Prostate gland (tissue), 2 donors: ENCODE data around the gene TGFB1. TPM values are rescaled to one million over a fixed set of nuclear protein-coding genes. Genes with fewer than 3 reads are reported as not detected.

Source experiments
- DNase-seq: peaks from one replicate; pipeline ENCODE4 v3.0.0-alpha.2; 2019; ENCODE audit warnings: low spot score
- H3K27ac ChIP-seq, 2 donors: fragments of 200-600 bp; sonication (generic); 2 replicates each; pipeline ENCODE4 v1.5.1; 2017 to 2019
- H3K27me3 ChIP-seq: fragments of 200-600 bp; sonication (generic); replicated peaks from 2 replicates; pipeline ENCODE4 v1.5.1; 2019; ENCODE audit not compliant: insufficient read depth
- H3K36me3 ChIP-seq, 2 donors: fragments of 200-600 bp; sonication (generic); 1 replicate in 1 of 2; 2 replicates in 1 of 2; pipeline versions ENCODE4 v1.5.1 to v1.8.1; 2017 to 2019
- H3K4me1 ChIP-seq: fragments of 200-600 bp; sonication (generic); replicated peaks from 2 replicates; pipeline ENCODE4 v1.5.1; 2019
- H3K4me3 ChIP-seq, 2 donors: fragments of 200-600 bp; sonication (generic); 2 replicates each; pipeline ENCODE4 v1.5.1; 2017 to 2019
- H3K9me3 ChIP-seq: fragments of 200-600 bp; sonication (generic); 2 replicates; pipeline ENCODE4 v1.5.1; 2017
- POLR2A ChIP-seq: fragments of 450-650 bp; IDR thresholded peaks from one replicate; pipeline ENCODE4 v1.6.1; 2016; ENCODE audit warnings: antibody characterized with exemption, mild to moderate bottlenecking
- POLR2AphosphoS5 ChIP-seq: sonication (generic); formaldehyde crosslinking; IDR thresholded peaks from one replicate; pipeline ENCODE4 v1.6.1; 2017; ENCODE audit warnings: antibody characterized with exemption
- WGBS: methylation state at CpG from one replicate; pipeline ENCODE4 v1.1.5; 2018; 5-methylcytosine and 5-hydroxymethylcytosine counted together
- intact Hi-C: fragments of 100-400 bp; cut with DNase I; formaldehyde crosslinking; loops from one replicate; pipeline ENCODE4 v1.14.2; 2022
- total RNA-seq, 2 donors: library from RNA; depleted of rRNA; stranded (reverse); fragments of >200 nt; gene quantifications; one replicate each; pipeline ENCODE4 v1.1.0, GENCODE V29; 2016
- TF ChIP-seq, protein P1 (sequence below), 4 experiments: fragments of 200-600 bp in 2 of 4; fragments of 450-650 bp in 2 of 4; sonication (generic) in 2 of 4; IDR thresholded peaks; 1 replicate in 3 of 4; 2 replicates in 1 of 4; pipeline ENCODE4 v1.5.1; 2016 to 2019; ENCODE audit warnings: antibody characterized with exemption in 4 of 4, mild to moderate bottlenecking in 2 of 4, moderate library complexity in 2 of 4

TGFB1 gene
- total RNA-seq, result 10 to 100 TPM in 1 of 2 donors, 1 to 10 TPM in 1; 9.7 to 32.4 TPM

DNA sequence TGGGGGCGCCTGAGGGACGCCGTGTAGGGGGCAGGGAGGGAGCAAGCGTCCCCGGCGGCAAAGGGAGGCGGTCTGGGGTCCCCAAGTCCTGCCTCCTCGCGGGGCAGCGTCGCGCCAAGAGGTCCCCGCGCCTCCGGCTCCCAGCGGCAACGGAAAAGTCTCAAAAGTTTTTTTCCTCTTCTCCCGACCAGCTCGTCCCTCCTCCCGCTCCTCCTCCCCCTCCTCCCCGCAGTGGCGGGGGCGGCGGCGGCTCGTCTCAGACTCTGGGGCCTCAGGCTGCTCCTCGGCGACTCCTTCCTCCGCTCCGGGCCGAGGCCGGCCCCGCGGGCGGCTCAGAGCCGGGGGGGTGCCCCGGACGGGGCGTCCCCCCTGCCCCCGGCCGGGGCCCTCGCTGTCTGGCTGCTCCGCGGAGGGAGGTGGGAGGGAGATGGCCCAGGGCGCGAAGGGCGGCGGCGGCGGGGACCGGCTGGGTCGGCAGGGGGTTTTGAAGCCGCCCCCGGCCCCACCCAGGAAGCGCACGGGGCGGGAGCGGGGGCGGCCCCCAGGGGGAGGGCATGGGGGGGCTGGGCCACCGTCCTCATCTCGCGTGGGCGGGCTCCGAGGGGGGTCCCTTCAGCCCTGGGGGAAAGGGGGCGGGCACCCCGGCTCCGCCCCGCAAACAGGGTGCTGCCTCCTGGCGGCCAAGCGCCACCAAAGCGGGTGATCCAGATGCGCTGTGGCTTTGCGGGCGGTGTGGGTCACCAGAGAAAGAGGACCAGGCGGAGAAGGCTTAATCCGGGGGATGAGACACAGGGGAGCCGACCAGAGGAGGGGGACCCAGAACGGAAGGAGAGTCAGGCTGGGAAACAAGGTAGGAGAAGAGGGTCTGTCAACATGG is at the start of gene TGFB1:
Gene TGFB1, minus strand, starts transcription at position 457 of the 877 bp plus-strand sequence. CDS start 878 bp downstream, outside the sequence.
- peaks cover 5% of the 10 kb centered on the region for H3K4me1 ChIP-seq
- peak within 1 kb of the TSS; percentile 70 to 80 for H3K4me3 ChIP-seq
- WGBS, result under 1% methylated on average over 56 of the region's 78 CpGs
- peak; percentile 73 for DNase-seq
- peak within 1 kb of the TSS; percentile 79 to 83 for H3K27ac ChIP-seq
- H3K27me3 ChIP-seq, result no peaks in the 10 kb centered on the region
- no peaks in the 10 kb centered on the region for H3K9me3 ChIP-seq
- H3K36me3 ChIP-seq, result no peaks in the 10 kb centered on the region
- intact Hi-C loops, result no loop called here
- peak; percentile 48 for TF ChIP-seq POLR2AphosphoS5
- TF ChIP-seq POLR2A, result peak; percentile 57
- TF ChIP-seq, protein P1, sequence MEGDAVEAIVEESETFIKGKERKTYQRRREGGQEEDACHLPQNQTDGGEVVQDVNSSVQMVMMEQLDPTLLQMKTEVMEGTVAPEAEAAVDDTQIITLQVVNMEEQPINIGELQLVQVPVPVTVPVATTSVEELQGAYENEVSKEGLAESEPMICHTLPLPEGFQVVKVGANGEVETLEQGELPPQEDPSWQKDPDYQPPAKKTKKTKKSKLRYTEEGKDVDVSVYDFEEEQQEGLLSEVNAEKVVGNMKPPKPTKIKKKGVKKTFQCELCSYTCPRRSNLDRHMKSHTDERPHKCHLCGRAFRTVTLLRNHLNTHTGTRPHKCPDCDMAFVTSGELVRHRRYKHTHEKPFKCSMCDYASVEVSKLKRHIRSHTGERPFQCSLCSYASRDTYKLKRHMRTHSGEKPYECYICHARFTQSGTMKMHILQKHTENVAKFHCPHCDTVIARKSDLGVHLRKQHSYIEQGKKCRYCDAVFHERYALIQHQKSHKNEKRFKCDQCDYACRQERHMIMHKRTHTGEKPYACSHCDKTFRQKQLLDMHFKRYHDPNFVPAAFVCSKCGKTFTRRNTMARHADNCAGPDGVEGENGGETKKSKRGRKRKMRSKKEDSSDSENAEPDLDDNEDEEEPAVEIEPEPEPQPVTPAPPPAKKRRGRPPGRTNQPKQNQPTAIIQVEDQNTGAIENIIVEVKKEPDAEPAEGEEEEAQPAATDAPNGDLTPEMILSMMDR (IDR thresholded peaks at IDR 0.05), result peak; percentile 81 to 91 (median 84)

DNA sequence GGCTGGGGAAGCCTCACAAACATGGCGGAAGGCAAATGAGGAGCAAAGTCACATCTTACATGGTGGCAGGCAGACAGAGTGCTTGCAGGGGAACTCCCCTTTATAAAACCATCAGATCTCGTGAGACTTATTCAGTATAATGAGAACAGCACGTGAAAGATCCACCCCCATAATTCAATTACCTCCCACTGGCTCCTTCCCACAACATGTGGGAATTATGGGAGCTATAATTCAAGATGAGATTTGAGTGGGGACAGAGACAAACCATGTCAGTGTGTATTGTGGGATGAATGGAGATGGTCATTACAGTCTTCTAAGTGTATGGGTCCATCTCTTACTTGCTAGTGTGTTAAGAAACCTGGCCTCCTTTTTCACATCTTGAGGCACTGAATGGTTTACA is 48.3 kb upstream of the TGFB1 start:
- no peaks in the 10 kb centered on the region for H3K36me3 ChIP-seq
- H3K4me1 ChIP-seq, result no peaks in the 10 kb centered on the region
- intact Hi-C loops, result no loop called here
- H3K9me3 ChIP-seq, result no peaks in the 10 kb centered on the region
- no peaks in the 10 kb centered on the region for H3K27me3 ChIP-seq
- whole genome bisulfite sequencing, result 85% methylated on average over 3 of the region's 3 CpGs
- TF ChIP-seq POLR2AphosphoS5, result no peak
- TF ChIP-seq POLR2A, result no peak
- TF ChIP-seq, protein P1 (IDR thresholded peaks at IDR 0.05), result no peak
- no peak overlapping the region for H3K4me3 ChIP-seq
- DNase-seq, result no peak
- H3K27ac ChIP-seq, result no peak overlapping the region

DNA sequence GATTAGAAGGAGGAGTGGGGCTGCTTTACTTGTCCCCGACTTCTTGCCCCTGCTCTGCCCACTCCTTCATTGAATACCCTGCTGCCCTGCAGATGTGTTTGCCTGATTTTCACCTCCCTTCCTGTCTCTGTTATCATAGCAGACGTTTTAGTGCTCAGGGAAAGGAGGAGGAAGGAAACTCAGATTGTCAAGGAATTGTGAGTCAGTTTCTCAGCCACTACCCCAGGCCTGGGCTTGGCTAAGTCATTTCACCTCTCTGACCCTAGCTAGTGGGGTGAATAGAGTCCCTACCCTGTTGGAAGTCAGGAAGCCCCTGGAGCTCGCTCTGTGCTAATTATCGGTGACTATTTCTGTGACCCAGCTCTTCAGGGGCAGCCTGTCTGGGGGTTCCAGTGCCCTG is 47.8 kb upstream of the TGFB1 start:
- intact Hi-C loops, result no loop called here
- Histone ChIP-seq H3K36me3 (no peaks in the 10 kb centered on the region), H3K4me3 (no peak overlapping the region), H3K9me3 (no peaks in the 10 kb centered on the region), H3K27me3 (no peaks in the 10 kb centered on the region), H3K27ac (no peak overlapping the region), H3K4me1 (peaks cover 3% of the 10 kb centered on the region)
- no peak for TF ChIP-seq POLR2AphosphoS5
- TF ChIP-seq POLR2A, result no peak
- TF ChIP-seq, protein P1 (IDR thresholded peaks at IDR 0.05), result no peak
- DNase-seq, result no peak
- 74% methylated on average over 4 of the region's 4 CpGs for WGBS

DNA sequence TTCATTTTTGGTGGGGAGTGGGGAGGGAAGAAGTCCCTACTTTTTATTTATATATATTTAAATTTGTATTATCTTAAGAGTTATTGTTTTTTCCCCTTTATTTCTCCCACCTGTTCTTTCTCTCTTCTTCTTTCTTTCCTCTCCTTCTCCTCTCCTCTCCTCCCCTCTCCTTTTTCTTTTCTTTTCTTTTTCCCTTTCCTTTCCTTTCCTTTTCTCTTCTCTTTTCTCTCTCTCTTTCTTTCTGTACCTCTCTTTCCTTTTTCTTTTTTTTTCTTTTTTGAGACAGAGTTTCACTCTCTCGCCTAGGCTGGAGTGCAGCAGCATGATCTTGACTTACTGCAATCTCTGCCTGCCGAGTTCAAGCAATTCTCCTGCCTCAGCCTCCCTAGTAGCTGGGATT is 45.8 kb upstream of the TGFB1 start:
- no peak overlapping the region for H3K27ac ChIP-seq
- H3K9me3 ChIP-seq, result no peaks in the 10 kb centered on the region
- no peak overlapping the region for H3K4me3 ChIP-seq
- no peak for DNase-seq
- intact Hi-C loops, result no loop called here
- H3K4me1 ChIP-seq, result peaks cover 5% of the 10 kb centered on the region
- H3K27me3 ChIP-seq, result no peaks in the 10 kb centered on the region
- WGBS, result 92% methylated on average over 2 of the region's 2 CpGs
- TF ChIP-seq POLR2A (no peak), POLR2AphosphoS5 (no peak)
- TF ChIP-seq, protein P1 (IDR thresholded peaks at IDR 0.05), result no peak
- no peaks in the 10 kb centered on the region for H3K36me3 ChIP-seq

DNA sequence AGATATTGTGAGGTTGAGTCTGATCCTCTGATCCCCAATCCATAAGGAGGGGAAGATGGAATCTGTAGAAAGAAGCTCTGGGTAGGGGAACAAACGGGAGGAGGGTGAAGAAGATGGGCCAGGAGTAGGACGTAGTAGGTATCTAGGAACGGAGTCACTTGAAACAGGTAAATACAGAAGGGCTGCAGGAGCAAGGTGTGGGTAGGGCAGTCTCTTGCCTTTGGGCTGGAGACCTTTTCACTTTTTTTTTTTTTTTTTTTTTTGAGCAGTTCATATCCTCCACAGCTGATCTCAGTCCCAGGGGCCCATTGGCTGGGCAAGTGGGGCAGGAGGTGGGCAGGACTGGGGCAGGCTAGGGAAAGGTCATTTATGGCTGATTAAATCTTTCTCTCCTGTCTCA is 45.4 kb upstream of the TGFB1 start:
- Histone ChIP-seq H3K4me3 (peak overlapping the region; percentile 74 to 96), H3K27ac (no peak overlapping the region), H3K4me1 (peaks cover 5% of the 10 kb centered on the region), H3K36me3 (no peaks in the 10 kb centered on the region), H3K9me3 (no peaks in the 10 kb centered on the region), H3K27me3 (no peaks in the 10 kb centered on the region)
- 76% methylated on average over 3 of the region's 3 CpGs for WGBS
- no peak for DNase-seq
- no peak for TF ChIP-seq POLR2A
- TF ChIP-seq, protein P1 (IDR thresholded peaks at IDR 0.05), result no peak
- no peak for TF ChIP-seq POLR2AphosphoS5
- intact Hi-C loops, result no loop called here
